Measurements from ENCODE around the gene CNIH3.

DNA sequence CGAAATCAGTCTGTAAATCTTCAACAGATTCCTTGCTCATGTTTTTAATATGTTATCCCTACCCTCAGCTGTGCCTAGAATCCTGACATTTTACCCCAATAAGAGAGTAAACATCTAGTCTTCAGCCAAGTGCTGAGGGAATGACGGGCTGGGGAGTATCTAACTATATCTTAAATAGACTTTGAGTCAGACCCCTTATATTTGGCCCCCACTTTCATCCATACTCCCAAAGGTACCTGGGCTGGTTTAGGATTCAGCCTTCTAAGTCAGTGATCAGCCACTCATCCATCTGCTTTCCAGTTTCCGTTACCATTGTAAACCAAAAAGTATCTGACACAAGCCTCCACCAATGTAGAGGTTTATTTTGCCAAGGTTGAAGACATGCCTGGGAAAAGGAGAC lies 36.1 kb upstream of the CNIH3 start:
- no peak for TF ChIP-seq POLR2A (IDR thresholded peaks at IDR 0.05)
- TF ChIP-seq, protein P1, sequence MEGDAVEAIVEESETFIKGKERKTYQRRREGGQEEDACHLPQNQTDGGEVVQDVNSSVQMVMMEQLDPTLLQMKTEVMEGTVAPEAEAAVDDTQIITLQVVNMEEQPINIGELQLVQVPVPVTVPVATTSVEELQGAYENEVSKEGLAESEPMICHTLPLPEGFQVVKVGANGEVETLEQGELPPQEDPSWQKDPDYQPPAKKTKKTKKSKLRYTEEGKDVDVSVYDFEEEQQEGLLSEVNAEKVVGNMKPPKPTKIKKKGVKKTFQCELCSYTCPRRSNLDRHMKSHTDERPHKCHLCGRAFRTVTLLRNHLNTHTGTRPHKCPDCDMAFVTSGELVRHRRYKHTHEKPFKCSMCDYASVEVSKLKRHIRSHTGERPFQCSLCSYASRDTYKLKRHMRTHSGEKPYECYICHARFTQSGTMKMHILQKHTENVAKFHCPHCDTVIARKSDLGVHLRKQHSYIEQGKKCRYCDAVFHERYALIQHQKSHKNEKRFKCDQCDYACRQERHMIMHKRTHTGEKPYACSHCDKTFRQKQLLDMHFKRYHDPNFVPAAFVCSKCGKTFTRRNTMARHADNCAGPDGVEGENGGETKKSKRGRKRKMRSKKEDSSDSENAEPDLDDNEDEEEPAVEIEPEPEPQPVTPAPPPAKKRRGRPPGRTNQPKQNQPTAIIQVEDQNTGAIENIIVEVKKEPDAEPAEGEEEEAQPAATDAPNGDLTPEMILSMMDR (IDR thresholded peaks at IDR 0.05): no peak

Measured in upper lobe of left lung (tissue), 4 donors.